K562 (cell line): ENCODE measurements around the gene SULT1B1. TPM values are rescaled to one million over a fixed set of nuclear protein-coding genes. Genes with fewer than 3 reads are reported as not detected.

Experiments used
- FOXK1 ChIP-seq: sonication (generic); formaldehyde crosslinking; IDR thresholded peaks from 2 replicates; pipeline ENCODE4 v1.8.0; 2022; ENCODE audit warnings: missing genetic modification reagents, mild to moderate bottlenecking, borderline replicate concordance
- KLF1 ChIP-seq: fragments of 450-650 bp; IDR thresholded peaks from 2 replicates; pipeline ENCODE4 v1.6.1; 2016; ENCODE audit warnings: missing genetic modification characterization, missing compliant biosample characterization
- SMAD2 ChIP-seq: fragments of 150-350 bp; IDR thresholded peaks from 2 replicates; pipeline ENCODE4 v1.6.1; 2014; ENCODE audit warnings: low read depth, mild to moderate bottlenecking, low read length
- SMARCE1 ChIP-seq: fragments of 450-650 bp; IDR thresholded peaks from 2 replicates; pipeline ENCODE4 v1.7.1; 2016; ENCODE audit warnings: mild to moderate bottlenecking
- ZNF79 ChIP-seq: fragments of 250-450 bp; sonication (Bioruptor Pico); IDR thresholded peaks from 2 replicates; pipeline ENCODE4 v1.4.0; 2020; ENCODE audit warnings: low read depth, mild to moderate bottlenecking, moderate library complexity
- polyA plus RNA-seq, 8 experiments: library from polyadenylated mRNA; depleted of rRNA in 4 of 8; stranded (reverse) in 5 of 8; unstranded in 3 of 8; fragments of >200 nt; fragmentation: Nextera tagmentation in 2 of 8; fragmentation: Illumina TruSeq in 1 of 8; extraction: Ambion mirVana in 2 of 8; extraction: Trizol in 1 of 8; gene quantifications; 2 replicates each; pipeline versions ENCODE4 v1.2.1 to v1.2.3, GENCODE V29; 2011 to 2014; ENCODE audit warnings: inconsistent platforms in 1 of 8, missing spikeins in 1 of 8
- total RNA-seq, 7 experiments: library from RNA; depleted of rRNA in 6 of 7; stranded (reverse); fragments of >200 nt in 6 of 7; fragmentation: Illumina TruSeq in 2 of 7; extraction: Trizol in 2 of 7; gene quantifications; 2 replicates each; pipeline versions ENCODE4 v1.2.1 to v1.2.3, GENCODE V29; 2011 to 2021; ENCODE audit warnings: low replicate concordance in 1 of 7
- TF ChIP-seq, protein P1 (sequence below): fragments of 150-350 bp; IDR thresholded peaks from 2 replicates; pipeline ENCODE4 v1.6.1; 2014; ENCODE audit warnings: low read depth, mild to moderate bottlenecking, low read length, borderline replicate concordance
- TF ChIP-seq, protein P2 (sequence below): fragments of 450-650 bp; formaldehyde crosslinking; IDR thresholded peaks from 2 replicates; pipeline ENCODE4 v1.4.0; 2020; ENCODE audit warnings: mild to moderate bottlenecking, moderate library complexity

The SULT1B1 gene
- total and polyA plus RNA-seq, 9 of the 15 experiments (the other 6 are each of a cell fraction or from before 2014, with no cell fraction given) = under 0.01 TPM; not detected in 8

DNA sequence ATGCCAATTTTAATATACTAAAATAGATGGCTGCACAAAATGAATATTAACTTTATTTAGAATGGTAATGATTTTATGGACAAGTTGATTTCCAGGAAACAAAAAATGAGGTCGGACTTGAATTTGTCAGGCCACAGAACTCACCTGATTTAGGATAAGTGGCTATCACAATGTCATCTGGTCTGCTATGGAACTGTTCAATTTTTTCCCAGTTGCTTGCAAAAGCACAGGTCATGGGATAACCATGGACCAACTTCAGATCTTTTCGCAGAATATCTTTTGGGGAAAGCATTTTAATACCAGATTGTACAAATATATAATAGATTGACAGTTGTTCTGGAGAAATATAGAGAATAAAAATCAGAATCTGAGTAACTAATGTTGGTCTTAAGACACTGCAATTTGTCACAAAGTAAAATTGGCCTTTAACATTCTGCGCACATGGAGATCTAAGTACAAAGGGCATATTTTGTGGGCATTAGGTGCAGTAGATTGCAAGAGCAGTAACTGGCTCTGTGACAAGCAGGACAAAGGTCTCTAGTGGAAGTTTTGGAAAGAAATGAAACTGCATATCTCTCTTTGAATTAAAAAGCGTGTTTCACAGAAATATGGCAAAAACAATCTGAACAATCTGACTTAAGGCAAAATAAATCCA lies 5.4 kb downstream of the SULT1B1 start (continued):
- TF ChIP-seq, protein P1, sequence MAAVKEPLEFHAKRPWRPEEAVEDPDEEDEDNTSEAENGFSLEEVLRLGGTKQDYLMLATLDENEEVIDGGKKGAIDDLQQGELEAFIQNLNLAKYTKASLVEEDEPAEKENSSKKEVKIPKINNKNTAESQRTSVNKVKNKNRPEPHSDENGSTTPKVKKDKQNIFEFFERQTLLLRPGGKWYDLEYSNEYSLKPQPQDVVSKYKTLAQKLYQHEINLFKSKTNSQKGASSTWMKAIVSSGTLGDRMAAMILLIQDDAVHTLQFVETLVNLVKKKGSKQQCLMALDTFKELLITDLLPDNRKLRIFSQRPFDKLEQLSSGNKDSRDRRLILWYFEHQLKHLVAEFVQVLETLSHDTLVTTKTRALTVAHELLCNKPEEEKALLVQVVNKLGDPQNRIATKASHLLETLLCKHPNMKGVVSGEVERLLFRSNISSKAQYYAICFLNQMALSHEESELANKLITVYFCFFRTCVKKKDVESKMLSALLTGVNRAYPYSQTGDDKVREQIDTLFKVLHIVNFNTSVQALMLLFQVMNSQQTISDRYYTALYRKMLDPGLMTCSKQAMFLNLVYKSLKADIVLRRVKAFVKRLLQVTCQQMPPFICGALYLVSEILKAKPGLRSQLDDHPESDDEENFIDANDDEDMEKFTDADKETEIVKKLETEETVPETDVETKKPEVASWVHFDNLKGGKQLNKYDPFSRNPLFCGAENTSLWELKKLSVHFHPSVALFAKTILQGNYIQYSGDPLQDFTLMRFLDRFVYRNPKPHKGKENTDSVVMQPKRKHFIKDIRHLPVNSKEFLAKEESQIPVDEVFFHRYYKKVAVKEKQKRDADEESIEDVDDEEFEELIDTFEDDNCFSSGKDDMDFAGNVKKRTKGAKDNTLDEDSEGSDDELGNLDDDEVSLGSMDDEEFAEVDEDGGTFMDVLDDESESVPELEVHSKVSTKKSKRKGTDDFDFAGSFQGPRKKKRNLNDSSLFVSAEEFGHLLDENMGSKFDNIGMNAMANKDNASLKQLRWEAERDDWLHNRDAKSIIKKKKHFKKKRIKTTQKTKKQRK = no peak
- TF ChIP-seq SMARCE1 (no peak), KLF1 (no peak), SMAD2 (no peak), FOXK1 (no peak), ZNF79 (CRISPR knock-in tag) (no peak)
- TF ChIP-seq, protein P2, sequence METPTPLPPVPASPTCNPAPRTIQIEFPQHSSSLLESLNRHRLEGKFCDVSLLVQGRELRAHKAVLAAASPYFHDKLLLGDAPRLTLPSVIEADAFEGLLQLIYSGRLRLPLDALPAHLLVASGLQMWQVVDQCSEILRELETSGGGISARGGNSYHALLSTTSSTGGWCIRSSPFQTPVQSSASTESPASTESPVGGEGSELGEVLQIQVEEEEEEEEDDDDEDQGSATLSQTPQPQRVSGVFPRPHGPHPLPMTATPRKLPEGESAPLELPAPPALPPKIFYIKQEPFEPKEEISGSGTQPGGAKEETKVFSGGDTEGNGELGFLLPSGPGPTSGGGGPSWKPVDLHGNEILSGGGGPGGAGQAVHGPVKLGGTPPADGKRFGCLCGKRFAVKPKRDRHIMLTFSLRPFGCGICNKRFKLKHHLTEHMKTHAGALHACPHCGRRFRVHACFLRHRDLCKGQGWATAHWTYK = no peak
